ENCODE results near the gene C9orf57.
"Not testable (repeated sequence)": the region's sequence is repeated elsewhere in the genome, so short reads cannot be mapped to it uniquely, and the experiment has no call there.

Gene C9orf57

GRCh38 chr9:72022841-72023240, 37.6 kb downstream of the C9orf57 start:
- TF ChIP-seq CTCF (IDR thresholded peaks at IDR 0.05) = no peak
- no peak for TF ChIP-seq ZFX (IDR thresholded peaks at IDR 0.05; ENCODE audit: borderline replicate concordance)
- H3K27ac ChIP-seq = no peak overlapping the region

GRCh38 chr9:72013292-72013760, 47.1 kb downstream of the C9orf57 start:
- no peak overlapping the region for H3K27ac ChIP-seq
- TF ChIP-seq CTCF (IDR thresholded peaks at IDR 0.05) (no peak), ZFX (IDR thresholded peaks at IDR 0.05; ENCODE audit: borderline replicate concordance) (no peak)

GRCh38 chr9:72012646-72013045, 47.8 kb downstream of the C9orf57 start:
- no peak for TF ChIP-seq CTCF (IDR thresholded peaks at IDR 0.05)
- no peak for TF ChIP-seq ZFX (IDR thresholded peaks at IDR 0.05; ENCODE audit: borderline replicate concordance)
- no peak overlapping the region for H3K27ac ChIP-seq

GRCh38 chr9:72007726-72008125, 52.7 kb downstream of the C9orf57 start:
- not testable (repeated sequence) for H3K27ac ChIP-seq

GRCh38 chr9:72006501-72006900, 53.9 kb downstream of the C9orf57 start:
- H3K27ac ChIP-seq = no peak overlapping the region
- no peak for TF ChIP-seq CTCF (IDR thresholded peaks at IDR 0.05)
- TF ChIP-seq ZFX (IDR thresholded peaks at IDR 0.05; ENCODE audit: borderline replicate concordance) = no peak

- no peak for TF ChIP-seq CTCF (IDR thresholded peaks at IDR 0.05)
- no peak for TF ChIP-seq ZFX (IDR thresholded peaks at IDR 0.05; ENCODE audit: borderline replicate concordance)
- H3K27ac ChIP-seq = no peak overlapping the region
Measured at GRCh38 chr9:72005451-72005850, 55.0 kb downstream of the C9orf57 start.
